K562 (cell line): ENCODE measurements around the gene EPB41L4B.

Experiments
- ATF7 ChIP-seq: fragments of 450-650 bp; IDR thresholded peaks from 2 replicates; pipeline ENCODE4 v1.7.1; 2014; ENCODE audit warnings: mild to moderate bottlenecking, moderate library complexity
- BRCA1 ChIP-seq, 2 experiments: fragments of 450-650 bp in 1 of 2; sonication (generic) in 1 of 2; formaldehyde crosslinking in 1 of 2; IDR thresholded peaks; 2 replicates each; pipeline versions ENCODE4 v1.5.0 to v1.6.1; 2017 to 2020; ENCODE audit warnings: mild to moderate bottlenecking in 1 of 2, missing genetic modification reagents in 1 of 2
- EZH2 ChIP-seq: IDR thresholded peaks from 2 replicates; pipeline ENCODE4 v1.6.1; 2012; ENCODE audit warnings: low read depth, mild to moderate bottlenecking, inconsistent platforms, low read length, borderline replicate concordance
- HDAC2 ChIP-seq: fragments of 450-650 bp; IDR thresholded peaks from 2 replicates; pipeline ENCODE4 v1.6.1; 2016; ENCODE audit warnings: mild to moderate bottlenecking
- SP1 ChIP-seq: sonication (generic); formaldehyde crosslinking; IDR thresholded peaks from 2 replicates; pipeline ENCODE4 v1.8.1; 2022; ENCODE audit warnings: mild to moderate bottlenecking, missing genetic modification reagents
- ZNF384 ChIP-seq: IDR thresholded peaks from 2 replicates; pipeline ENCODE4 v1.6.1; 2012; ENCODE audit warnings: low read depth, low read length, improper control_type of control experiment
- TF ChIP-seq, protein P1 (sequence below): fragments of 250-450 bp; sonication (Bioruptor Pico); IDR thresholded peaks from 2 replicates; pipeline ENCODE4 v1.8.0; 2021; ENCODE audit warnings: mild to moderate bottlenecking, moderate library complexity

DNA sequence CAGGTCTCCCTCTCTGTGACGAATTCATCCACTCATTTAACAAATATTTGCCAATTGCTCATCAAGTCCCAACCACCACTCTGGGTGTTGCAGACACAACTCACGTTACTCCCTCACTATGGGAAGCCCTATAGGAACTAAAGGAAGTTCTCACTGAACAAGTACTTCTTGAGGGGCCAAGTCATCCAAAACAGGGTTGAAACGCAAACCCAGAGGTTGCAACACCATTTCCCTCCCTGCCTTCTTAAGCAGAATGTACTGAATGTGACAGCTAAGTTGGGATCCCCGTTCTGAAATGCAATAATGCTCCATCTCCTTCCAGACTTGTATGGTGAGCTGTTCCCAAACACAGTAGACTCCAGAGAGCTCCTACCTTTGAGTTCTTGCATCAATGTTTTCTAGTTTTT is 34.3 kb downstream of the EPB41L4B start:
- no peak for TF ChIP-seq ZNF384
- TF ChIP-seq EZH2 = no peak
- no peak for TF ChIP-seq HDAC2
- no peak for TF ChIP-seq ATF7
- no peak for TF ChIP-seq BRCA1 (IDR thresholded peaks at IDR 0.05)
- no peak for TF ChIP-seq BRCA1 (CRISPR knock-in tag; IDR thresholded peaks at IDR 0.05)
- TF ChIP-seq, protein P1, sequence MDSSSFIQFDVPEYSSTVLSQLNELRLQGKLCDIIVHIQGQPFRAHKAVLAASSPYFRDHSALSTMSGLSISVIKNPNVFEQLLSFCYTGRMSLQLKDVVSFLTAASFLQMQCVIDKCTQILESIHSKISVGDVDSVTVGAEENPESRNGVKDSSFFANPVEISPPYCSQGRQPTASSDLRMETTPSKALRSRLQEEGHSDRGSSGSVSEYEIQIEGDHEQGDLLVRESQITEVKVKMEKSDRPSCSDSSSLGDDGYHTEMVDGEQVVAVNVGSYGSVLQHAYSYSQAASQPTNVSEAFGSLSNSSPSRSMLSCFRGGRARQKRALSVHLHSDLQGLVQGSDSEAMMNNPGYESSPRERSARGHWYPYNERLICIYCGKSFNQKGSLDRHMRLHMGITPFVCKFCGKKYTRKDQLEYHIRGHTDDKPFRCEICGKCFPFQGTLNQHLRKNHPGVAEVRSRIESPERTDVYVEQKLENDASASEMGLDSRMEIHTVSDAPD (CRISPR knock-in tag) = no peak
- TF ChIP-seq SP1 (CRISPR knock-in tag) = no peak
